HG02852 (cell line): Measurements from ENCODE around the gene CIRBP.

Experiments
- ATAC-seq: cut with Tn5 transposase; IDR thresholded peaks from one replicate; pipeline ENCODE4 v1.9.1; 2021; ENCODE audit warnings: mild to moderate bottlenecking, moderate library complexity; ENCODE audit not compliant: unreplicated experiment

The CIRBP gene

DNA sequence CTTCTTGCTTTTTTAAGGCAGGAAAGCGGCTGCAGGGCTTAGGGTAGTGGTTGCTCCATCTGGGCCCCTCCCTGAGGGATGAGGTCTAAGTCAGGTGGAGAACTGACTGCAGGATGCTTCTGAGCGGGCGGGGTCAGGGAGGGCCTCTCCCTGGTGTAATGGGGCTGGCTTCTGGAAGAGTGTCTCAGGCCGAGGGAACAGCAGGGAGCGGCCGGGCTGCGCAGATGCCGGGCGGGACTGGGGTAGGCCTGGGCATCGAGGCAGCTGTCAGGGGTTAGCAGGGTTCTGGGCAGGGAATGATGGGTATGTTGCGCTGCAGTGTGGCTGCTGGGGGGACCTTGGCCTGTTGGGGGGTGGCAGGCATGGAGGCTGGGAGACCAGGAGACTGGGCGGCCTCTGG lies 8.9 kb downstream of the CIRBP start:
- ATAC-seq, result no peak

DNA sequence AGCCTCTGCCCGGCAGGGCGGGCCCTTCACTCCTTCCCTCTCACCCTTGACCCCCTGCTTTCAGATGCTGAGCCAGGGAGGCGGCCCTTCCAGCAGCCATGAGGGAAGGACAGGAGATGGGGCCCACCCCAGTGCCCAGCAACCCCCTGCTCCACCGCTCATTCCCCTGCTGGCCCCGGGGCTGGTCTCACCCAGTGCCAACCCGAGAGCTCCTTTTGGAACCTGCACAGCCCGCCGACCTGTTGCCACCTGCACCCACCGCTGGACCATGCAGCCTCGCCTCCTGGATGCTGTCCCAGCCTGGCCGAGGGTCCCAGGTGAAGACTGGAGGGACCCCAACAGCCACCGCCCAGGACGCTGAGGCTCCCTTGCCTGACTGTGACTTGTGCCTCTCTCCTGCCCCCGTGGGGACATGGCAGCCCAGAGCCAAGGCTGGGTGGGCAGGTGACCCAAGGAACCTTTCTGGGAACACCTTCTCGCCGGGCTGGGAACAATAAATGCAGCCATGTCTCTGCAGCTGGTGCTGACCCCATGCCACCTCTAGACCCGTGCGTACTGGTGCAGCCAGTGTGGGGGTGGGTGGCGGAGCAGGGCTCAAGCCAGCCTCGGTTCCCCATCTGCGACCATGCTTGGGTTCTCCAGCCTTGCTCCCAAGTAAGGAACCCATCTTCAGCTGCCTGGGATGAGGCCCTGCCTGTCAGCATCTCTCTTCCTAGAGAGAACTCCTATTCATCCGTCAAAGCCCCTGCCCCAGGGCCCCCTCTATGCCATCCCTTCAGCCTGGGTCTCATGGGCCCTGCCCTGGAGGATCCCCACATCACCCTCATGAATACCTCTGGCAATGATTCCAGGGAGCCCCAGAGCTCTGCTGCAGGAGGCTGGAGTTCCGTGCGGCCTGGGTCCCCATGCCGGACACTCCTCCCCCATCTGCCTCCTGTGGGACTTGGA lies 9.9 kb downstream of the CIRBP start:
- no peak for ATAC-seq

DNA sequence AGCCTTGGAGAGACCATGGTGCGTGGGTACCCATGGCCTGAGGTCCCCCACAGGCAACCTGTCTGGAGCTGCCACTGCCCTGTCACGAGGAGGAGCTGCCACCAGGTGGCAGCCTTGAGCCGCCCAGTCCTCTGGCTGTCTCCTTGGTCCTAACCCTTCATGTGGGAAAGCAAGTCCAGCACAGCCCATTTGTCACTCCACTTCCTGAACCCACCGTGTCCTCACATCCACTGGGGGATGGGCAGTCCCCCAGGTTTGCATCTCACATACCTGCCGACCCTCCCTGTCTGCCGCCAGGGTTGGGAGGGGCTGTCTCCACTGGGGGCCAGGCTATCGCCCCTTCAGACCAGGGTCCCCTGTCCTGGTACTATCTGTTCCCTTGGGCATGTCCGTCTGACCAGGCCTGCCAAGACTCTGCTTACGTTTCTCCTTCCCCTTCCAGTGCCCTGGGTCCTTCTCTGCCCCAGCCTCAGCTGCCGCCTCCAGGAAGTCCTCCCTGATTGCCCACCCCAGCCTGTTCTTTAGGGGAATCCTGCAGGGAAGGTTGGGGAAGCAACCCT lies 10.7 kb downstream of the CIRBP start:
- no peak for ATAC-seq

DNA sequence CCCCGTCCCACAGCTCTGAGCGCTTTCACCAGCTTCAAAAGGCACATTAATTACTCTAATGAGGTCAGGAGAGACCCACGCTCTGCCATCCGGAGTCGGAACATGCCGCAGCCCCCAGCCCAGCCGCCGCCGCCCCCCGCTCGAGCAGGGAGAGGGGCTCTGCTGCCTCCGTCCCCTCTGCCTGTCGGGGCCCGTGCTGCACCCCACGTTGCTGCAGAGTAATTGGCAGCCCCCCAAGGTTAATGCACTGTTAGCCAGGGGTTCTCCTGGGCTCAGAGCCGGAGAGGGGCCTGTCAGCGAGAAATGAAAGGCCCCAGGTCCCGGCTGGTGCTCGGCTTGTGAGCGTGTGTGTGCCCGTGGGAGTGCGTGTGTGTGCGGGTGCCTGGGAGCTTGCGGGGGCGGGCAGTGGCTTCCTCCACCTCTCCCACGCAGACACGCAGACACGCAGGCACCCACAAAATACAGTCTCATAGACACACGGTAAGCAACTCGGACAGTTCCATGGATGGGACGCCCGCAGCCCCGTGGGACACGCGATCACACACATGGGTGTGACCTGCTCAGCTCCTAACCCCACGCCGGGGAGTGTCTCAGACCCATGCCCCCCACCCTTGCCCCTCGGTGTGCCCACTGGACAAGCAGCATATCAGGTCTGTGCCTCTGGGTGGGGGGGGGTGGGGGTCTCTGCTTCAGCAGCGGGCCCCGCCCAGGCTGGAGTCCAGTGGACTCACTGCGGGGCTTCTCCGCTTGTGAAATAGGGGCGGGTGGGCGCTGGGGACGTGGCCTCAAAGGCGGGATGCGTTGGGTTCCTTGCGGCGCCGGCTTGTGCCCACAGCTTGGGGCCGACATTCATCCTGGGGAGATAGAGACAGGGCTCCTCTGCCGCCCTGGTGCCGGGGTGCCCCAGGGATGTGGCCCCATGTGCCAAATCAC lies 11.8 kb downstream of the CIRBP start:
- no peak for ATAC-seq

DNA sequence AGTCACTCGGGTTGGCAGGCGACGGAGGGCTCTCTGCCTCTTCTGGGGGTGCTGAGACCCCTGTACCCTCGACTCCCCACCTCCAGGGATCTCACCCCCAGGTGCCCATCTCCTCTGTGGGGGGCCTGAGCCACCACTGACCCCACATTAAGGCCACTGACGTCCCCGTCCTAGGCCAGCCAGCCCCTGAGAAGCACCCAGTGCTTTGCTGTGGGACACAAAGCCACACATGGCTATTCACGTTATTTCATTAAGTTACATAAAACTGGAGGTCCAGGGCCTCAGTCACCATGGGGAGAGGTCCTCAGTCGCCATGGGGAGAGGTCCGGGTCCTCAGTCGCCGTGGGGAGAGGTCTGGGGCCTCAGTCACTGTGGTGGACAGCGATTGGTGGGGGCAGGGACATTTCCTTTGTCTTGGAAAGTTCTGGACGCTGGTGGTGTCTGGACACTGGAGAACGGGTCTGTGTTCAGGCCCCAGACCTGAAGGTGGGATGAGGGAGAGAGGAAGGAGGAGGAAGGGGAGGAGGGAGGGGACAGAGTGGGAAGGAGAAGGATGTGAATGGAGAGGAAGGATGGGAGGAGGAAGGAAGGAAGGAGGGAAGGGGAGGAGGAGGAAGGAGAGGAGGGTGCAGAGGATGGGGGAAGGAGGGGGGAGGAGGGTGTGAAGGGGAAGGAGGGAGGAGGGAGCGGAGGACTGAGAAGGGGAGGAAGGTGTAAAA lies 12.6 kb downstream of the CIRBP start:
- ATAC-seq, result no peak

DNA sequence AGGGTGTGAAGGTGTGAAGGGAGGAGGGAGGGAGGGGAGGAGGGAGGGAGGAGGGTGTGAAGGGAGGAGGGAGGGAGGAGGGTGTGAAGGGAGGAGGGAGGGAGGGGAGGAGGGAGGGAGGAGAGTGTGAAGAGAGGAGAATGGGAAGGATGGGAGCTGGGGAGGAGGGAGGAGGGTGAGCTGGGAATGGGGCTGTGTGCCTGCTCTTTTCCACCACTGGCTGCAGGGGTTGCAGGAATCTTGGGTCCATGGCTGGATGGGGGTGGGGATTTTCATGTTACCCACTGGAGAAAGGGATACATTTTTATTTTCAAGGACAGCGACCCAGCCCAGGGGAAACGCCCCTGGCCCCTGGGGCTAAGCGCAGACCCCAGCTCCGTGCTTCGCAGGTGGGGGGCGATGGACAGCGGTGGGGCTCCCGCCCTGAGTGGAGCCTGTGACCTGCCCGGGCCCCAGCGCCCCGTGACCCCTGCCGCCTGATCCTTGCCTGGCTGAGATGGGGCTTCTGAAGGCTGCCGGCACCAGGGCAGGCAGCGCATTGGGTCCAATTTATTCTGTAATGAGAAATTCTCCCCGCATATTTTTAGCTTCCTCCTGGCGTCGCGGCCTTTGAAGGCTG lies 13.6 kb downstream of the CIRBP start:
- ATAC-seq, result no peak

DNA sequence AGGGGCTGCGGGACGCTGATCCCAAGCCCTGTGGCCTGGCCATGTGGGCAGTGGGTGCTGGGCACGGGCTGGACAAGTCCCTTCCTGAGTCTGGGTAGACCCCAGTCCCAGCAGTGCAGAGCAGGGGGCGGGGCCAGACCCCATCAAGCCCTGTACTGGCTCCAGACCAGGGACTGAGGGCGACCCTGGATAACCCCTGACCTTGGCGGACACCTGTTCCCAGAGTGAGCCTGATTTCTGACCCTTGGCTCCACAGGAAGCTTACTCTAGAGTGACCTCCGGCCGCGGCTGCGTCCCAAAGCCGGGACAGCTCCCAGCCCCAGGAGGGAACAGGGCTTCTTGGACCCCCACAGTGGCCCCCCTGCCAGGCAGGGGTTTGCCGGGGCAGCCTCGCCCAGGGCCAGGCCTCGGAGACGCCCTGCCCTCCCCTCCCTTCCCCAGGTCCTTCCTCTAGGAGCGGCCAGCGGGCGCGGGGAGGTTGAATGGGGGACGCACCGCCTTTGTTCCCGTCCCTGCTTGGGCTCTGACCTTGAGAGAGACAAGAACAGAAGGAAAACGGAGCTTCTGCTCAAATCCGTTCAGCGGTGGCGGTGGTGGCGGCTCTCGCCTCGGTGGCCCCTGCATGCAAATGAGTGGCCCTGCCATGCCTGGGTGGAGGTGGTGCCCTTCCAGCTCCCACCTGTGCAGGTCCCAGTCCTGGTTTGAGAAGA lies 14.2 kb downstream of the CIRBP start:
- no peak for ATAC-seq

DNA sequence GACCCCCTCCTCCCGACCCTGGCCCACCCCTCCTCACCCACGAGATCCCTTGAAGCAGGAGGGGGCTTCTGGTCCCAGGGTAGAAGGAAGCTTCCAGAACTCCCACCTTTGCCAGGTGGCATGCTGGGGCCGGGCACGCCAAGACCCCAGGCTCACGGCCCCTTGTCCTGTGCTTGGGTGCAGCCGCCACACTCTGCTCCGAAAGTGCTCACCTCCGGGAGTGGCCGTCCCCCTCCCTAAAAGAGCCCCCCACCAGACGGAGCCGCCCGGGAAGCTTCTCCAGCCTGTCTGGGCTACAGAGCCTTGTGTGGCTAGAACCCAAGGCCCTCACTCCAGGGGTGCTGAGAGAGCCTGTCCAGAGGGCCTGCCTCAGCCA lies 14.8 kb downstream of the CIRBP start:
- no peak for ATAC-seq

DNA sequence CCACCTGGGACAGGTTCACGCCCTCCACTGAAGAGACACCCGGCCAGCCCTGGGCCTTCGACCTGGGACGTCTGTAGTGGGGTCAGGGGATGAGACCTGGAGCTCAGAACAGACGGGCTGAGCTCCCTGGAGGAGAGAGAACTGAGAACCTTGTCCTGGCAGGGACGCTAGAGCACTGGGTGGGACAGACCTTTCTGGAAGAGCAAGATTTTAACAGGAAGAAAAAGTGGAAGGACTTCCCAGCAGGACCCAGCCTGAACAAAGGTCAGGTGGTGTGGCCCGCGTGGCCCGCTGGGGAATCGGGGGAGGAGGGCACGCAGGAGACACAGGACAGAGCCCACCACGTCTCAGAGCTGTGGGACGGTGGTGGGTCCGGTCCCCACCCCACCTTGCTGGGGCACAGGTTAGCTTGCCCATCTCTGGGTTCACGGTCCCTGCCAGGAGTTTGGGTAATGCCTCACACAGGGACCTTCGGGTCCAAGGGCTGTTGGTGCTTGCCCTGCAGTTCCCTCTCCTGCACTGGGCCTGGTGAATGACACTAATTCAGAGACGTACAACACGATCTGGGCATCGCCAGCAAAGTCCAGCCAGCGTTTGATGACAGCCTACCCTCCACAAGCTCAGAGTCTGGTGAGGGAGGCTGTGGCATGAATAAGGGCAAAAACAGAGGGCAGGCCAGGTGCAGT lies 15.3 kb downstream of the CIRBP start:
- ATAC-seq, result no peak

DNA sequence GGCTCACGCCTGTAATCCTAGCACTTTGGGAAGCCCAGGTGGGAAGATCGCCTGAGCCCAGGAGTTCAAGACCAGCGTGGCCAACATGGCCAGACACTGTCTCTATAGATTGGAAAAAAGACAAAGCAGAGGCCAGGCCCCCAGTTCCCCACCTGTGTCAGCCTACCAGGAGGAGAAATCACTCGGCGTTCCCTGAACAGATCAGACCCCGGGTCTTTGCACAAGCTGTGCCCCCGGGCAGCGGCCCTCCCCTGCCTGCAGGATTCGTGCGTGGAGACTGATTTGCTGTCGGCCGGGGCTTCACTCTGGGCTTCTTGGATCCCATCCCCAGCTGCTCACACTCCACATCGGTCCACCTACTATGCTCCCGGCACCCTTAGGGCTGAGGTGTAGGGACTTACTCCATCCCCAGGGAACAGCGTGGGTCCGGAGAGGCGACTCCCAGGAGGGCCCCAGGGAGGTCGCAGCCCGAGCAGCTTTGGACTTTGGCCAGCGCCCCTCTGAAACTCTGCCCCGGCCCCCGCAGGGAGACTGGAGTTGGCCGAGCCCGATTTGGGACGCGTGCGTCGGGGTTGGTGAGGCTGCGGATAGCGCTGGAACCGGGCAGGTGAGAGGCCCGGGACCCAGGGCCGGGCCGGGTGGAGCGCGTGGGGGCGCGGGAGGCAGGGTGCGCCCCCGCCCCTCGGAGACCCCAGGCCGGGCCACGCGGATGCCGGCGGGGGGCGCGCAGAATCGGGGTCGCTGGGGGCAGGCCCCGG lies 16.0 kb downstream of the CIRBP start:
- ATAC-seq, result no peak

DNA sequence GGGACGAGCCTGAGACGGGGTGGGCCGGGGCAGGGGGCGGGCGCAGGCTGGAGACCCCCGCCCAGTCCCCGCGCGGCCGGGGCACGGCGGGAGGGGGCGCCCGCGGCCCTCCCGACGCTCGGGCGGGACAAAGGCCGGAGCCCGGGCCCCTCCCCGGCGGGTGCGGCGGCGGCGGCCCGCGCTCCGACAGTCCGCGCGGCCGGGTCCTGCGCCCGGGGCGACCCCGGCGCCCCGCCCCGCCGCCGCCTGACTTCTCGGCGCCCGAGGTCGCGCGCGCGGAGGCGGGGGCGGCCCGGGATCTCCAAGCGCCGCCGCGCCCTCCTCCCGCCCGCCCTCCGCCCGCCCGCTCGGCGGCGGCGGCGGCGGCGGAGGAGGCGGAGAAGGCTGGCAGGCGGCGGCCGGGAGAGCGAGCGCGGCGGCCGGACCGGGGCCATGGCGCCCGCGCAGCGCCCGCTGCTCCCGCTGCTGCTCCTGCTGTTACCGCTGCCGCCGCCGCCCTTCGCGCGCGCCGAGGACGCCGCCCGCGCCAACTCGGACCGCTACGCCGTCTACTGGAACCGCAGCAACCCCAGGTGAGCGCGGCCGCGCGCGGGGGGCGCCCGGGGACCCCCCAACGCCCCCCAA lies 16.7 kb downstream of the CIRBP start, which contains the start of gene EFNA2:
TSS of gene EFNA2 (plus strand) at position 137 of the 624 bp plus-strand sequence. CDS start at position 433, 296 bp downstream.
- ATAC-seq, result no peak

DNA sequence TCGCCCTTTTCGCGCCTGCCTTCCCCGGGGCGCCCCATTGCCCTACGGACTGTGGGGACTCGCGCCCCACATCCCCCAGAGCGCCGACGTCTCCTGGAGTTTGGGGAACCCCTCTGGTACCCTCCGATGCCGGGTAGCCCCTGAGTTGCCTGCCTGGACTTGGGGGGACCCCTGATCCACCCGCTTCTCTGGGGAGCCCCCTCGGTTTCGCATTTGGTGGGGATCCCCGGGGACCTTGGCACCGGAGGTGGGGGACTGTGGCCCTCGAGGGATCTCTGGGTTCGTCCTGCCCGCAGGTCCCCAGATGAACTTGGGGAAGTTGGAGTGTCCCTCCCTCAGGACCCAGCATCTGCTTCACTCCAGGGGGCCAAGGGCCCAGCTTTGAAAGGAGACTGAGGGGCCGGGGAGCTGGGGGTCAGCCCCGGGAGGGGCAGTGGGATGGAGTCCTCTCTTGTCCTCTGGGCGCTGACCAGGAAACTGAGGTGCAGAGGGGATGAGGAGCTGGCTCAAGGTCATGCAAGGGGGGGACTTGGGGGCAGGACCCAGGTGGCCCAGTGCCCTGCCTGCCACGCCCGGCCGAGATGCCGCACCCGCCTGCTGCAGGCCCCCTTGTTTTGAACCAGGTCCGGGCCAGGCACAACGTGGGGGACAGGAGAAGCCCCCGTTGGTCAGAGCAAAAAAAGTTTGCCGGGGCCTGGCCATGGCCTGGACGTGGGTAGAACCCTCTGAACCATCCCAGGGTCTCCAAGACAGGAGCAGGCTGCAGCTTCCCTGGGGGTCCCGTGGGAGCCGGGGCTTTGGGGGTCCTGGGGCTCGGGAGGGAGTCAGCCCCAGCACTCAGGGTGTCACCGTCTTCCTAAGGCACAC lies 17.6 kb downstream of the CIRBP start:
- ATAC-seq, result no peak

DNA sequence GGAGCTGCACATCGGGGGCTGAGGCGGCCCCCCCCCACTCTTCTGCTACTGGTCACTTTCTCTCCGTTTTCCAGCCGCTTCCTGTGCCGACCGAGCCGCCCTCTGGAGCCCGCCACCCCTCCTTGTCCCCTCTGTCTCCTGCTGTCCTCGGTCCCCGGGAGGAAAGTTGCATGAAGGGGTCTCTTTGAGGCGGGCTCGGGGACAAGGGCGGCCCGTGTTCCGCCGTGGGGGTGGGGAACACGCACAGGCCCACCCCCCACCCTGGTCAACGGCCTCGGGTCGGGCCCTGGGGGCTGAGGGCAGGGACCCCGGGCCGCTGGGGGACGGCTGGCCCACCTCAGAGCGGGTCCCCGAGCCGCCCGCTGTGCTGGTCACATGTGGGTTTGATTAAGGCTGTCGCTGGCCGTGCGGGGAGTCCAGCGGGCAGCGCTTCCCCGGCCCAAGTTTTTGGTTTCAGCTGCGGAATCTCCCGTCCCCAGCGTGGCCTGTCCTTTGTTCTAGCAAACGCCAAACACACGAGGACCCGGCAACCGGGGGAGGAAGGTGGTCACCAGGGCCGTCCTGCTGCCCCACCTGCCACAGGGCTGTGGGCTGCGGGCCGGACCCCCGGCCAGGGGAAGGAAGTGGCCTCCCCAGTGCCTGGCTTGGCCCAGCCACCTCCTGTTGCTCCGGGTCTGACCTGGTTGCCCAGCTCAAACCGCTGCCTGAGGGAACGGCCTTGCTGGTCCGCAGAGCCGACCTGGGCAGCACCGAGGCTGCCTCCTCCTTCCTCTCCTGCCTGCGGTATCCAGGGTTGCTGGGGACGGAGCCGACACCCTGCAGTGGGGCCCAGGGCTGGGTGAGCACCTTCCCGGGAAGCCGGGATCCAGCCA lies 18.5 kb downstream of the CIRBP start:
- ATAC-seq, result no peak

DNA sequence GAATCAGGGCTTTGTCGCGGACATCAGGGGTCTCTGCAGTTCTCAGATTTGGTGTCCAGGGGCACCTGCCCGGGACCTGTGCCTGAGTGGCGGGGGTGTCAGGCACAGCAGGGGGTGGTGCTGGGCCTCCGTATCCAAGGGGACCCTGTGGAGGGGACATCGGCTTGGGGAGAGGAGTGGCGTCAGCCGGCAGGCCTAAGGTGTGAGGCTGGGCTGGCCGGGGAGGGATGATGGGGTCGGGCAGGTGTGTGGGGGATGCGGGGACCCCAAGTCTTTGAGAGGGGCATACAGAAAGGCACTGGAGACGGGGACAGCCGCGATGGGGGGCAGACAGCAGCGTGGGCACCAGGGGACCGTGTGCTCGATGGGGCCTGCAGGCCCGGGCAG lies 19.1 kb downstream of the CIRBP start:
- ATAC-seq, result no peak

DNA sequence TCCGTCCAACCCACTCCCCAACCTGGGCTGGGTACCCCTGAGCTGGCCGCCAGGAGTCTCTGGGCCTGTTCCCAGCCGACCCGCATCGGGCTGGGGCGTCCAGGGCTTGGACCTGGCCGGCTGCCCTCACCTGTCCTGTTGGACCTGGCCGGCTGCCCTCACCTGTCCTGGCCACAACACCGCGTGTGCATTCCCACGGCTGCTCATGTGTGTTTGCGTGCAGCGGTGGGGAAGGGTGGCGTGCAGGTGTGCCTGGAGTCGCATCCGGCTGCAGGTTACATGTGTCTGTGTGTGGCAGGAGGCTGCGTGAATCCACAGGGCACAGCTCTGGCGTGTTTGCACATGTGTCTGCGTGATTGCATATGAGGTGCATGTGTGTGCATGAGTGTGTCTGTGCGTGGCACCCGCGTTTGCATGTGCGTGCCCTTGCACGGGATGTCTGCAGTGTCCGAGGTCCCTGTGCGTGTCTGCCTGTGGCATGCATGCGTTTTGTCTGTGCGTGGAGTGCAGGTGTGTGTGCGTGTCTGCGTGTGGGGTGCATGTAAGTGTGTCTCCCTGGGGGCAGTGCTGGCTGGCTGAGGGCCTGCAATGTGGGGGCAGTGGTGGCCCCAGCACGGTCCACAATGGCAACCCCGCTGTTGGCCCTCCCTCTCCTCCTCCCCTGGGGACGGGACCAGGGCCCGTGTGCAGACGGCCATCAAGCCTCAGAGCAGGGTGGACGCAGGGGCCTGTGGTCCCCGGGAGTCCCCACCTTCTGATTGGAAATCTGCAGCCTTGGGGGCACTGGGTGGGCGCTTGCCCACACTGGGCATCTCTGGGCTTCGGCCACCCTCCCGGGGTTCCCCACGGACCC lies 19.9 kb downstream of the CIRBP start:
- no peak for ATAC-seq
